H1 (cell line): ENCODE results near the gene ZNF282. TPM values are rescaled to one million over a fixed set of nuclear protein-coding genes. Genes with fewer than 3 reads are reported as not detected.

ENCODE experiments used
- CTCF ChIA-PET: fragments of 300-600 bp; sonication (Branson Sonifier 250); formaldehyde crosslinking; loops from one replicate; lab custom pipeline; 2021; ENCODE audit not compliant: partially characterized antibody; lab: Charles Lee
- POLR2A ChIA-PET: fragments of 300-600 bp; sonication (Branson Sonifier 250); formaldehyde crosslinking; loops from one replicate; lab custom pipeline; 2021; ENCODE audit warnings: inconsistent platforms; ENCODE audit not compliant: partially characterized antibody; lab: Charles Lee
- DNase-seq, 2 experiments: peaks; one replicate each; pipeline versions ENCODE4 v3.0.0 to v3.0.0-alpha.2; 2010 to 2022; ENCODE audit warnings: low spot score in 2 of 2, low read depth in 1 of 2, mixed read lengths in 1 of 2
- FAIRE-seq: peaks from 2 replicates; lab custom pipeline; 2011; peaks lifted over from hg19 to GRCh38; lab: Jason Lieb, UNC
- H2AFZ ChIP-seq: 2 replicates; pipeline ENCODE4 v1.8.1; 2012; ENCODE audit warnings: low read length, inconsistent platforms
- H2AK5ac ChIP-seq: 2 replicates; pipeline ENCODE4 v1.6.1; 2013; ENCODE audit warnings: low read depth, low read length
- H2BK120ac ChIP-seq: replicated peaks from 2 replicates; pipeline ENCODE3; 2013; ENCODE audit warnings: low read depth, low read length, inconsistent platforms
- H2BK12ac ChIP-seq: 2 replicates; pipeline ENCODE4 v1.6.1; 2013; ENCODE audit warnings: low read depth, low read length
- H2BK15ac ChIP-seq: 2 replicates; pipeline ENCODE4 v1.6.1; 2013; ENCODE audit warnings: low read length
- H2BK20ac ChIP-seq: 2 replicates; pipeline ENCODE4 v1.6.1; 2013; ENCODE audit warnings: low read length
- H2BK5ac ChIP-seq: 2 replicates; pipeline ENCODE4 v1.6.1; 2013; ENCODE audit warnings: low read depth, low read length
- H3K14ac ChIP-seq: 2 replicates; pipeline ENCODE4 v1.6.1; 2013; ENCODE audit warnings: inconsistent platforms; ENCODE audit not compliant: insufficient read length
- H3K18ac ChIP-seq: 2 replicates; pipeline ENCODE4 v1.6.1; 2013; ENCODE audit warnings: low read length; ENCODE audit errors: extremely low read depth
- H3K23ac ChIP-seq: 2 replicates; pipeline ENCODE4 v1.6.1; 2013; ENCODE audit warnings: inconsistent platforms; ENCODE audit not compliant: insufficient read length
- H3K23me2 ChIP-seq: 2 replicates; pipeline ENCODE4 v1.6.1; 2013; ENCODE audit warnings: low read depth, low read length
- H3K27ac ChIP-seq: 2 replicates; pipeline ENCODE4 v1.6.1; 2011; ENCODE audit warnings: low read depth, low read length, inconsistent platforms
- H3K27me3 ChIP-seq, 4 experiments: replicated peaks in 1 of 4; 1 replicate in 1 of 4; 2 replicates in 3 of 4; pipeline versions ENCODE4 v1.6.1 to v1.8.1; 2011 to 2013; ENCODE audit warnings: low read length in 3 of 4, mild to moderate bottlenecking in 3 of 4, inconsistent platforms in 2 of 4, mixed read lengths in 2 of 4, moderate library complexity in 1 of 4; ENCODE audit not compliant: control insufficient read depth in 3 of 4, insufficient read depth in 3 of 4; ENCODE audit errors: extremely low read depth in 1 of 4
- H3K36me3 ChIP-seq, 4 experiments: 2 replicates each; pipeline versions ENCODE4 v1.6.1 to v1.8.1; 2011 to 2013; ENCODE audit warnings: mild to moderate bottlenecking in 4 of 4, low read length in 3 of 4, moderate library complexity in 2 of 4, control low read depth in 1 of 4, inconsistent platforms in 1 of 4; ENCODE audit not compliant: insufficient read depth in 4 of 4, control insufficient read depth in 2 of 4
- H3K4ac ChIP-seq: replicated peaks from 2 replicates; pipeline ENCODE3; 2013; ENCODE audit warnings: low read length, low read depth, mixed read lengths, inconsistent platforms; ENCODE audit not compliant: insufficient read length
- H3K4me1 ChIP-seq, 4 experiments: replicated peaks in 1 of 4; 1 replicate in 1 of 4; 2 replicates in 3 of 4; pipeline versions ENCODE4 v1.6.1 to v1.8.1; 2011 to 2013; ENCODE audit warnings: low read length in 3 of 4, inconsistent platforms in 2 of 4, mixed read lengths in 1 of 4; ENCODE audit not compliant: insufficient read depth in 4 of 4, control insufficient read depth in 3 of 4
- H3K4me2 ChIP-seq, 2 experiments: 2 replicates each; pipeline versions ENCODE4 v1.6.1 to v1.8.1; 2011 to 2013; ENCODE audit warnings: low read depth in 2 of 2, low read length in 2 of 2, control low read depth in 1 of 2, inconsistent platforms in 1 of 2, mild to moderate bottlenecking in 1 of 2; ENCODE audit not compliant: insufficient read depth in 1 of 2
- H3K4me3 ChIP-seq, 4 experiments: fragments of 200-600, 300-600 bp in 1 of 4; sonication (generic), shearing (Covaris generic), sonication (Bioruptor Twin) in 1 of 4; 2 replicates each; pipeline versions ENCODE4 v1.5.1 to v1.8.1; 2011 to 2016; ENCODE audit warnings: low read length in 4 of 4, low read depth in 3 of 4, control low read depth in 2 of 4, inconsistent platforms in 2 of 4, mild to moderate bottlenecking in 2 of 4, mixed read lengths in 1 of 4, moderate library complexity in 1 of 4; ENCODE audit not compliant: insufficient read depth in 2 of 4; ENCODE audit errors: extremely low read depth in 1 of 4
- H3K56ac ChIP-seq: replicated peaks from 2 replicates; pipeline ENCODE3; 2013; ENCODE audit warnings: low read depth, mild to moderate bottlenecking, mixed read lengths, low read length, inconsistent platforms; ENCODE audit not compliant: insufficient read length
- H3K79me1 ChIP-seq: 2 replicates; pipeline ENCODE4 v1.6.1; 2013; ENCODE audit warnings: low read depth, low read length, control low read depth
- H3K79me2 ChIP-seq, 2 experiments: 2 replicates each; pipeline versions ENCODE4 v1.6.1 to v1.8.1; 2012 to 2013; ENCODE audit warnings: low read length in 2 of 2, mild to moderate bottlenecking in 2 of 2, inconsistent platforms in 1 of 2; ENCODE audit not compliant: insufficient read depth in 2 of 2, control insufficient read depth in 1 of 2
- H3K9ac ChIP-seq, 4 experiments: replicated peaks in 1 of 4; 1 replicate in 1 of 4; 2 replicates in 3 of 4; pipeline versions ENCODE4 v1.6.1 to v1.8.1; 2011 to 2013; ENCODE audit warnings: low read depth in 3 of 4, low read length in 3 of 4, control low read depth in 2 of 4, mild to moderate bottlenecking in 2 of 4, moderate library complexity in 2 of 4, inconsistent platforms in 1 of 4; ENCODE audit errors: extremely low read depth in 1 of 4
- H3K9me3 ChIP-seq, 2 experiments: 2 replicates each; pipeline versions ENCODE4 v1.6.1 to v1.8.1; 2012 to 2013; ENCODE audit warnings: mild to moderate bottlenecking in 2 of 2, moderate library complexity in 2 of 2, control low read depth in 1 of 2, inconsistent platforms in 1 of 2, low read depth in 1 of 2, low read length in 1 of 2, mixed read lengths in 1 of 2; ENCODE audit not compliant: insufficient read depth in 2 of 2
- H4K20me1 ChIP-seq, 2 experiments: replicated peaks in 1 of 2; 2 replicates each; pipeline versions ENCODE3 to v1.8.1; 2011 to 2013; ENCODE audit warnings: inconsistent platforms in 2 of 2, low read length in 2 of 2, mild to moderate bottlenecking in 1 of 2; ENCODE audit not compliant: insufficient read depth in 2 of 2, control insufficient read depth in 1 of 2
- H4K5ac ChIP-seq: 2 replicates; pipeline ENCODE4 v1.6.1; 2013; ENCODE audit warnings: low read length, low read depth, mixed read lengths, inconsistent platforms; ENCODE audit not compliant: insufficient read length
- H4K8ac ChIP-seq: 2 replicates; pipeline ENCODE4 v1.8.0; 2013; ENCODE audit warnings: mild to moderate bottlenecking, moderate library complexity, low read length, inconsistent platforms; ENCODE audit not compliant: insufficient read depth; ENCODE audit errors: extremely low read depth
- H4K91ac ChIP-seq: replicated peaks from 2 replicates; pipeline ENCODE3; 2013; ENCODE audit warnings: low read length, mixed read lengths, inconsistent platforms; ENCODE audit not compliant: insufficient read length
- PHF8 ChIP-seq: fragments of 200-600 bp; sonication (generic); conservative IDR thresholded peaks from 2 replicates; pipeline ENCODE4 v1.7.1; 2012; ENCODE audit warnings: low read depth, mild to moderate bottlenecking, inconsistent platforms, low read length, moderate library complexity
- RFX5 ChIP-seq: IDR thresholded peaks from 2 replicates; pipeline ENCODE4 v1.6.1; 2011; ENCODE audit warnings: low read depth, low read length, improper control_type of control experiment, borderline replicate concordance
- TEAD4 ChIP-seq: IDR thresholded peaks from 2 replicates; pipeline ENCODE4 v1.6.1; 2012; ENCODE audit warnings: low read depth, low read length, inconsistent platforms, mixed read lengths
- WGBS, 2 experiments: shearing (Covaris generic) in 1 of 2; methylation state at CpG; one replicate each; pipeline versions ENCODE4 v1.1.6 to v1.1.7; 2013 to 2015; ENCODE audit warnings: low lambda C conversion rate in 2 of 2, mixed read lengths in 2 of 2, inconsistent platforms in 1 of 2, low coverage in 1 of 2, missing lambda C conversion rate in 1 of 2; ENCODE audit not compliant: insufficient replicate concordance in 2 of 2, insufficient coverage in 1 of 2, insufficient read length in 1 of 2; ENCODE audit errors: extremely low coverage in 1 of 2, missing lambda C conversion rate in 1 of 2; 5-methylcytosine and 5-hydroxymethylcytosine counted together
- polyA plus RNA-seq, 7 experiments: library from polyadenylated mRNA; depleted of rRNA in 3 of 7; stranded (reverse) in 5 of 7; unstranded in 2 of 7; fragments of >200 nt in 5 of 7; fragments of 200-250 nt in 2 of 7; gene quantifications; 1 replicate in 5 of 7; 2 replicates in 1 of 7; 4 replicates in 1 of 7; pipeline versions ENCODE4 v1.2.1 to v1.2.3, GENCODE V29; 2011 to 2013; ENCODE audit warnings: missing spikeins in 2 of 7, mixed read lengths in 2 of 7
- total RNA-seq: library from RNA; stranded (reverse); fragmentation: NEBNext Ultra II Directional; extraction: Animal tissue kit (Norgen Biotek cat#: 25700); gene quantifications from 2 replicates; pipeline ENCODE4 v1.2.1, GENCODE V29; 2021

The ZNF282 gene
- total and polyA plus RNA-seq, 2 of the 8 experiments (the other 6 are each of a cell fraction or from before 2014, with no cell fraction given): 16.9 to 36.3 TPM

GRCh38 chr7:149245744-149246143 is 50.4 kb downstream of the ZNF282 start:
- Histone ChIP-seq H2AFZ (no peak overlapping the region), H2BK20ac (no peak overlapping the region), H3K14ac (no peak overlapping the region), H3K27ac (no peak overlapping the region), H2BK5ac (no peak overlapping the region), H2BK15ac (no peak overlapping the region), H3K9me3 (no peaks in the 10 kb centered on the region), H3K56ac (no peak overlapping the region), H3K79me1 (peaks cover 3% of the 10 kb centered on the region; the same call in 1 of the 2 replicates), H3K4me2 (no peak overlapping the region), H3K23me2 (no peaks in the 10 kb centered on the region), H4K20me1 (peaks cover 4 to 9% of the 10 kb centered on the region in 2 experiments), H3K18ac (no peak overlapping the region), H3K36me3 (peaks cover 3 to 9% (median 5%) of the 10 kb centered on the region in 4 experiments; a peak in 5 of 8 replicates), H3K27me3 (no peaks in the 10 kb centered on the region), H4K91ac (no peak overlapping the region), H3K9ac (no peak overlapping the region), H3K79me2 (peaks cover 0 to 65% of the 10 kb centered on the region in 2 experiments; a peak in 3 of 4 replicates), H2AK5ac (no peak overlapping the region), H4K5ac (no peak overlapping the region), H3K4me1 (no peaks in the 10 kb centered on the region), H2BK12ac (no peak overlapping the region), H2BK120ac (no peak overlapping the region), H3K23ac (no peak overlapping the region), H3K4ac (no peak overlapping the region), H3K4me3 (no peak overlapping the region), H4K8ac (no peak overlapping the region; the same call in 1 of the 2 replicates)
- no peak for TF ChIP-seq RFX5
- TF ChIP-seq PHF8: no peak
- TF ChIP-seq TEAD4: no peak
- CTCF ChIA-PET: interaction anchor here (0.9 kb wide), 1 partner anchor 16 kb away, joined by 3 read pairs; the partner anchor contains the start of gene ZNF783
- 93% methylated on average over 5 of the region's 5 CpGs; no CpG with 5 or more reads in 1 of the 2 experiments for WGBS, 2 experiments
- POLR2A ChIA-PET: interaction anchor here (1.3 to 1.7 kb wide), 2 partner anchors 49 to 161 kb away, joined by 3 read pairs; no protein-coding TSS in a partner anchor
- DNase-seq: no peak
- no peak for FAIRE-seq
